ENCODE data around the gene VN1R5.
"Not testable (repeated sequence)": the region's sequence is repeated elsewhere in the genome, so short reads cannot be mapped to it uniquely, and the experiment has no call there.

Gene VN1R5

DNA sequence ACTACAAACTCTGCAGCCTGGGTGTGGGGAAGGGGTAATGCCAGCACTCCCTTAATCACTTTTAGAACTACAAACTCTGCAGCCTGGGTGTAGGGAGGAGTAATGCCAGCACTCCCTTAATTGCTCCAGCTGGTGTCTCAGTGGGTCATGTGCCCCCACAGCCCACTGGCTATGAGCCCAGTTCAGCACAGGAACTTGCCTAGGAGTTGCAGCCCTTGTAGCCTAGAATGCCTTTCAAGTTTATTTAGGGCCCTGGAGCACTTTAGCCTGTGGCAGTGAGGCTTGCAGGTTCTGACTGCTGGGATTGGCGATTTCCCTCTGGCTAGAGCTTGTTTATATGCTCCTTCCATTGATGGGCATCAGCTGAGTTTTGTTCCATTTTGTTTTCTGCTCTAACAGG lies 17.1 kb downstream of the VN1R5 start:
- no peak for DNase-seq (ENCODE audit: low spot score)

DNA sequence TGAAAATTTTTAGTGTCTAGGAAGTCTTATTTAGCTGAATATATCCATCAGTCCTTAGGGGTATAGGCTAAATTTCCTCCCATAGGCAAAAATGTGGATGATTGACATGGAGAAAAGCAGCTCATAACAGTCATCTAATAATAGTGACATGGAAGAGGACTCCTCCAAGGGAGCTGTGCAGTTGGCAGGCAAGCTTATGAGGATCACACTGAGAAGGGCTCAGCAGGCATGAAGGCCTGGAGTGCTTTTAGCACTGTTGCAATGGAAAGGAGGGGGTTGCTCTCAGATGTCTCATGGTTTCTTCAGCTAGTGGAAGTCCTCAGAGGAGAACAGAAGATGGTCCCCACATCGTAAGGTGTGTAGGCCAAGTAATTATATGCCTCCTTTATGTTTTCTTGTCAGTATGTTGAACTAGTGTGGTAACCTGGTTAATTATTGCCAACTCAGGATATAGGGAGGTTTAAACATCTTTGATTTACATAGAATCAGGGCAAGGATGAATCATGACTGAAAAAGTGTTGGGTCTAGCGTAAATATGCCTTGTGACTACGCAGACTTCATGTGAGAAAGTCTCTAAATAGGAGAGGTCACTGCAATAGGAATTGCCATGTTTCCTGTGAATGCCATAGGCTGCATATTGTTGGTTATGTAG lies 18.9 kb downstream of the VN1R5 start:
- no peak for DNase-seq (ENCODE audit: low spot score)

GRCh38 chr1:247277191-247277590 lies 21.3 kb downstream of the VN1R5 start:
- DNase-seq (ENCODE audit: low spot score): no peak

- DNase-seq (ENCODE audit: low spot score): no peak
These were observed 25.2 kb downstream of the VN1R5 start for GRCh38 chr1:247281001-247281574.

DNA sequence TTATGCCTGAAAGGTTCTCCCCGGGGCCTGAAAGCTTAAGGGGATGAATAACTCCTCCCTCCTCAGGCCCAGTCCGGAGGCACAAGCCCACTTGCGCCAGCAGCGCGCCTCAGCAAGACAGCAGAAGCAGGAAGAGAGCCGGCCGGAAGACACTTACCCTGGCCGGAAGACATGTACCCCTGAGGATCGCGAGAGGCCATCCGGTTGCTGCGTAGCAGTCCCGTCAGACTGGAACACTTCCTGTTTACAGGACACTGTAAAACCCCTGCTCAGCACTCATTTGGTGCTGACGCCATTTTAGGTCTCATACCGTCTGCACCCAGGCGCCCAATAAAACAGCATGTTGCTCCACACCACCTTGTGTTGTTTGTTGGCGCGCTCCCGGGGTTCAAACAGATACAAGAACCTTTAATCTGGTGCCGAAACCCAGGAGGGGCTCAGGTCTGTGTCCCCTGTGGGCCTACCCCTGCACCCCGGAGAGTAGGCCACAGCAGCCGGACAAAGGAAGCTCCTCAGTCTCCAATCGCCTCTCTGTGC lies 30.3 kb downstream of the VN1R5 start:
- no peak for DNase-seq (ENCODE audit: low spot score)

DNA sequence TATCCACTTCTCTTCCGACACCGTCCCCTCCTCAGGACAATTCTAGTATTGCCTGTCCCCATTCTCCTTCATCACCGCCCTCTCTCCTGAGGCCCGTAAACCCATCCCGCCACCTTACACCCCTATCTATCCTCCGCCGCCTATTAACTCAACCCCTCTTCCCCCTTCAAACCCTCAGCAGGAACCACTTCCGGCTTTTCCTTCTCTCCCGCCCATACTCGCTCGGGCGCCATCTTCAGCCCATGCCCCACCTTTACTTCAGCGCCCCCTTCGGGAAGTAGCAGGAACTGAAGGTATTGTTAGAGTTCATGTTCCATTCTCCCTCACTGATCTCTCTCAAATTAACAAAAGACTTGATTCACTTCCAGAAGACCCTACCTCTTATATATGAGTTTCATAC lies 31.6 kb downstream of the VN1R5 start:
- DNase-seq (ENCODE audit: low spot score): no peak

DNA sequence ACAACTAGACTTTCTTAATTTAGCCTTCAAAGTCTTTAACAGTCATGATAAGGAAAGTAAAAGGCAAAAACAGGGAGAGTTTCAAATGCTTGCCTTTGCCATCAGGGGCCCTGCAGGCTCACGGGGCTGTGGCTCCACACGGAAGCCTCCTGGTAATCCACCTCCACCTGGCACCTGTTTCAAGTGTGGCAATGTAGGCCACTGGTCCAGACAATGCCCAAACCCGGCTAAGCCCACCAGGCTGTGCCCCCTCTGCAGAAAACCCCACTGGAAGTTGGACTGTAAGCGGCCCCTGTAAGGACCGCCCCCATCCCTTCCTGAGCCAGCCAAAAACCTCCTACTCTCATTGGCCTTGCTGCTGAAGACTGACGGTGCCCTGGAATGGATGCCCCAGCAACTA lies 32.5 kb downstream of the VN1R5 start:
- no peak for DNase-seq (ENCODE audit: low spot score)

GRCh38 chr1:247289274-247289892 lies 33.5 kb downstream of the VN1R5 start:
- not testable (repeated sequence) for DNase-seq (ENCODE audit: low spot score)

GRCh38 chr1:247290576-247290975 lies 34.7 kb downstream of the VN1R5 start:
- no peak for DNase-seq (ENCODE audit: low spot score)

- no peak for DNase-seq (ENCODE audit: low spot score)
These were observed 35.3 kb downstream of the VN1R5 start for GRCh38 chr1:247291161-247291560.

- peak; percentile 15 for DNase-seq (ENCODE audit: low spot score)
These were observed 36.1 kb downstream of the VN1R5 start for GRCh38 chr1:247291833-247292561.

DNA sequence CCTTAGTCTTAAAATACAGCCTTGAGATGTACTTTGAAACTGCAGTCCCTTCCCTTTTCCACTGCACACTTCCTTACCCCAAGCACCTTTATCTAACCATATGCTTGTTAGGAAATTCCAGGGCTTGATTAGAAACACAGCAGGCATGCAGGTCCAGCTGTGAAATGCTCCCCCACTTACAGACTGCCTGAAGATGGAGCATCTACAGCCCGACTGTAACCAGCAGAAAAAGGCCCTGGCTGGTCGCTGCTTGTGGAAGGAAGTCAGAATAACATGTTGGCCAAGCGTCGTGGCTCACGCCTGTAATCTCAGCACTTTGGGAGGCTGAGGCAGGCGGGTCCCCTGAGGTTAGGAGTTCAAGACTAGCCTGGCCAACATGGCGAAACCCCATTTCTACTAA lies 37.2 kb downstream of the VN1R5 start:
- DNase-seq (ENCODE audit: low spot score): no peak

DNA sequence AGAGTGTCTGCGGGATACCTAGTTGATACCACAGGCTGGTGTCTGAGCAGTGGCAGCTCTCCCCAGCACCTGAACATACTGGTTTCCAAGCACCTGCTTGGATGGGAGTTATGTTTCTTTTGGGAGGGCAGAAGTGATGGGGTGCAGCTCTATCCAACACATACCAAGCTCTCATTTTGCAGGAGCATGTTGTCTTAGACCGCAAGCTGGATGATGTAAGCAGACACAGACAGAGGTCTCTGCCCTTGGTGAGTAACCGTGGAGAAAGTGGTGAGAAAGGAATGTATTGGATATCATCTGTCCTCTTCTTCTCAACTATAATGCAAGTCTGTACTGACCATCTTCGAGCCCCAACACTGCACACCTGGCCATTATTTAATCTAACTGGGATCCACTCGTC lies 38.4 kb downstream of the VN1R5 start:
- no peak for DNase-seq (ENCODE audit: low spot score)

GRCh38 chr1:247295274-247295684 lies 39.4 kb downstream of the VN1R5 start:
- DNase-seq (ENCODE audit: low spot score): no peak

GRCh38 chr1:247295746-247296145 lies 39.9 kb downstream of the VN1R5 start:
- no peak for DNase-seq (ENCODE audit: low spot score)

GRCh38 chr1:247296599-247297180 lies 40.8 kb downstream of the VN1R5 start:
- no peak for DNase-seq (ENCODE audit: low spot score)

DNA sequence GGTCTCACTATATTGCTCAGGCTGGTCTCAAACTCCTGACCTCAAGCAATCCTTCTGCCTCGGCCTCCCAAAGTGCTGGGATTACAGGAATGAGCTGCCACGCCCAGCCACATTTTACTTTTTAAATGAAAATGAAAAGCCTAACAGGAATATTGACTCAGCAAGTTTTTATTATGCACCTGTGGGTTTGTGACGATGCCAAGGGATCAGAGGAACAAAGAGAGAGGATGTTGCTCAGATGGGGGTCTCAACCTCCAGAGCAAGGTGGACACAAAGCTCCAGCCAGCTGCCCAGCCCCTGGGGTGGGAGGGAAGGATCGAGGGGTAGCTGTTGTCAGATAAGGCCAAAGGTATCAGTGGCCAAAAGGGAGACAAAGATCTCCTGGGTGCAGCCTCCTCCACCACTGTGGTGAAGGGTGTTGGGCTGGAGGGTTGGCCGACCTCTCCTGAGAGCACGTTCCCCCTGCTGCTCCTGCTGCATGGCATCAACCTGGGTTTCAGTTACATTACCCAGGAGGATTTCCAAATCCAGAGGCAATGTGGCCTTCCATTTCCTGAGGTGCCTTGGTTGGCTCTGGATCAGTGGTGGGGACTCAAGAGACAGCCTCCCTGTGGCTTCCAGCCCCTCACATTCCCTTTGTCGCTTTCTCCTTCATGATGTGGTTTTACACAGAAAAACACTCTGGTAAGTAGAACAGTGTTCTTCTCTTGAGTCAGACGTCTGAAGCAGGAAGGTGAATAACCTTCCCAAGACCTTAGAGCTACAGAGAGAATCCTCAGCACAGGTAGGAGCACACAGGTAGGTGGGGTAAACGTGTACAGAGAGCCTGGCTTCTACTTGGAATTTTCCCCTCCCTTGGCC lies 41.6 kb downstream of the VN1R5 start:
- no peak for DNase-seq (ENCODE audit: low spot score)

DNA sequence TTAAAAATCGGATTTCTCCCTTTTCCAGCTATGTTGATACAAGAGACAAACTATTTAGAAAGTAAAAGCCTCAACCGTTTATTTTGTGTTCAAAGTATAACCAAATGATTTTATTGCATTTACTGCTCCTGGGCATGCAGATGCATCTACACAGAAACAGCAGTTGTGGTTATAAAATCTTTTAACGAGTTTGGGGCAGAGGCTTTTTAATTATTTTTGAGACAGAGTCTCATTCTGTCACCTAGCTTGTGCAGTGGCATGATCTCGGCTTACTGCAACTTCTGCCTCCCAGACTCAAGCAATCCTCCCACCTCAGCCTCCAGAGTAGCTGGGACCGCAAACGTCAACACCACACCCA lies 42.2 kb downstream of the VN1R5 start:
- no peak for DNase-seq (ENCODE audit: low spot score)

- DNase-seq (ENCODE audit: low spot score): no peak
These were observed 42.8 kb downstream of the VN1R5 start for GRCh38 chr1:247298701-247299100.

DNA sequence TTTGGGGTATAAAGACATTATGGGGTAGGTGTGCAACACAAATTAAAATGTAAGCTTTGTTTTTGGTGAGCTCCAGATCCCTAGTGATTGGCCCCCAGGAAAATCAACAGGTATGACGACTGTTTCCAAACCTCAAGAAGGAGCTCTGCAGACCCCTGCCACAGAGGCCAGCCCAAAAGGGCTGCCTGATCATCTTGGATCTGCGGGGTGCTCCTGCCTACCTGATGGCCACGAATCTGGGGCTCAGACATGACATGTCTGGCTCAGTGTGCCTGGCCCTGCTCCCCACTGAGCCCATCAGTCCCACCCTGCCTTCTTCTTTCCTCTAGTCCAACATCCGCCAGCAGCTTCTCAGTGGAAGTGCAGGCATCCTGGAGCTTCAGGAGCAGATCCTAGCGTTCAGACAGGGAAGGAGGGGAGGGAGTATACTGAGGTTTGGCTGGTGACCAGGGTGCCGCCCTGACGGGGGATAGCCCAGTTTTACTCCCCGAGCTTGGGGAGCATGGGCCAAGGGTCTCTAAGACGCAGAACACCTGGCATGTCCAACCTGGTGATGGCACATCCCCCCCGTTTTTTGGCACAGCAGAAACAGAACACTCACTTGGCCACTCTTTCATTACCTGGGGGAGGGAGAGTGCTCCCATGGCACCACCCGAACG lies 44.0 kb downstream of the VN1R5 start:
- DNase-seq (ENCODE audit: low spot score): no peak
